NT2/D1 (cell line): ENCODE results near the gene ATP1A1.

Experiments
- DNase-seq: peaks from one replicate; pipeline ENCODE4 v3.0.0-alpha.2; 2011; ENCODE audit warnings: low read depth, low spot score
- H3K27me3 ChIP-seq: 2 replicates; pipeline ENCODE4 v1.6.0; 2011; ENCODE audit warnings: mild to moderate bottlenecking; ENCODE audit not compliant: insufficient read length, insufficient read depth
- H3K36me3 ChIP-seq: 2 replicates; pipeline ENCODE4 v1.6.1; 2011; ENCODE audit warnings: mild to moderate bottlenecking, low read length, mixed read lengths; ENCODE audit not compliant: insufficient read depth, insufficient read length
- H3K4me1 ChIP-seq: 2 replicates; pipeline ENCODE4 v1.5.1; 2011; ENCODE audit not compliant: insufficient read depth, insufficient read length
- H3K4me3 ChIP-seq: 2 replicates; pipeline ENCODE4 v1.5.1; 2011; ENCODE audit warnings: low read depth; ENCODE audit not compliant: insufficient read length
- H3K9ac ChIP-seq: 2 replicates; pipeline ENCODE4 v1.6.0; 2011; ENCODE audit warnings: low read depth; ENCODE audit not compliant: insufficient read length
- H3K9me3 ChIP-seq: 2 replicates; pipeline ENCODE4 v1.5.1; 2011; ENCODE audit warnings: mild to moderate bottlenecking, low read length; ENCODE audit not compliant: insufficient read depth
- SUZ12 ChIP-seq: IDR thresholded peaks from 2 replicates; pipeline ENCODE4 v1.6.1; 2011; ENCODE audit not compliant: insufficient read length, insufficient read depth; ENCODE audit errors: extremely low read depth
- YY1 ChIP-seq: IDR thresholded peaks from 2 replicates; pipeline ENCODE4 v1.6.1; 2011; ENCODE audit not compliant: insufficient read length, insufficient read depth
- ZNF274 ChIP-seq: IDR thresholded peaks from 2 replicates; pipeline ENCODE4 v1.6.1; 2011; ENCODE audit warnings: mild to moderate bottlenecking, low read depth, low read length

The ATP1A1 gene

GRCh38 chr1:116392717-116393404 is 19.8 kb downstream of the ATP1A1 start:
- TF ChIP-seq YY1 (no peak), SUZ12 (no peak), ZNF274 (no peak)
- Histone ChIP-seq H3K4me3 (no peak overlapping the region), H3K9ac (no peak overlapping the region), H3K9me3 (peaks cover 36% of the 10 kb centered on the region; the same call in 1 of the 2 replicates), H3K36me3 (peaks cover 100% of the 10 kb centered on the region), H3K4me1 (no peaks in the 10 kb centered on the region), H3K27me3 (no peaks in the 10 kb centered on the region)
- no peak for DNase-seq

- Histone ChIP-seq H3K27me3 (no peaks in the 10 kb centered on the region), H3K9me3 (peaks cover 26% of the 10 kb centered on the region; the same call in 1 of the 2 replicates), H3K4me3 (no peak overlapping the region), H3K4me1 (peaks cover 3% of the 10 kb centered on the region), H3K9ac (no peak overlapping the region), H3K36me3 (peaks cover 100% of the 10 kb centered on the region)
- no peak for TF ChIP-seq YY1
- no peak for TF ChIP-seq SUZ12
- TF ChIP-seq ZNF274, result no peak
- DNase-seq, result no peak
Measured at GRCh38 chr1:116393792-116394191, 20.7 kb downstream of the ATP1A1 start.

GRCh38 chr1:116394270-116394669 is 21.2 kb downstream of the ATP1A1 start:
- peaks cover 100% of the 10 kb centered on the region for H3K36me3 ChIP-seq
- H3K9ac ChIP-seq, result no peak overlapping the region
- no peak overlapping the region for H3K4me3 ChIP-seq
- no peaks in the 10 kb centered on the region for H3K27me3 ChIP-seq
- peaks cover 21% of the 10 kb centered on the region; the same call in 1 of the 2 replicates for H3K9me3 ChIP-seq
- no peak for DNase-seq
- H3K4me1 ChIP-seq, result peaks cover 3% of the 10 kb centered on the region
- no peak for TF ChIP-seq ZNF274
- no peak for TF ChIP-seq YY1
- no peak for TF ChIP-seq SUZ12

GRCh38 chr1:116396769-116397168 is 23.7 kb downstream of the ATP1A1 start:
- H3K27me3 ChIP-seq, result no peaks in the 10 kb centered on the region
- no peak for DNase-seq
- H3K9me3 ChIP-seq, result no peaks in the 10 kb centered on the region
- no peak overlapping the region for H3K4me3 ChIP-seq
- peaks cover 3% of the 10 kb centered on the region for H3K4me1 ChIP-seq
- no peak overlapping the region for H3K9ac ChIP-seq
- peaks cover 100% of the 10 kb centered on the region for H3K36me3 ChIP-seq
- TF ChIP-seq SUZ12 (no peak), ZNF274 (no peak), YY1 (no peak)

GRCh38 chr1:116397728-116398127 is 24.7 kb downstream of the ATP1A1 start:
- H3K4me3 ChIP-seq, result no peak overlapping the region
- DNase-seq, result no peak
- peaks cover 100% of the 10 kb centered on the region for H3K36me3 ChIP-seq
- no peaks in the 10 kb centered on the region for H3K9me3 ChIP-seq
- no peaks in the 10 kb centered on the region for H3K27me3 ChIP-seq
- peaks cover 3% of the 10 kb centered on the region for H3K4me1 ChIP-seq
- no peak overlapping the region for H3K9ac ChIP-seq
- TF ChIP-seq YY1, result no peak
- TF ChIP-seq SUZ12, result no peak
- TF ChIP-seq ZNF274, result no peak

- Histone ChIP-seq H3K4me1 (peaks cover 3% of the 10 kb centered on the region), H3K9ac (no peak overlapping the region), H3K36me3 (peaks cover 100% of the 10 kb centered on the region), H3K4me3 (no peak overlapping the region), H3K9me3 (no peaks in the 10 kb centered on the region), H3K27me3 (no peaks in the 10 kb centered on the region)
- no peak for DNase-seq
- TF ChIP-seq ZNF274 (no peak), YY1 (no peak), SUZ12 (no peak)
Measured at GRCh38 chr1:116400780-116401179, 27.7 kb downstream of the ATP1A1 start.

GRCh38 chr1:116401646-116402176 is 28.7 kb downstream of the ATP1A1 start:
- Histone ChIP-seq H3K9ac (no peak overlapping the region), H3K27me3 (no peaks in the 10 kb centered on the region), H3K4me1 (peaks cover 3% of the 10 kb centered on the region), H3K4me3 (no peak overlapping the region), H3K36me3 (peaks cover 100% of the 10 kb centered on the region), H3K9me3 (no peaks in the 10 kb centered on the region)
- no peak for DNase-seq
- TF ChIP-seq SUZ12 (no peak), YY1 (no peak), ZNF274 (no peak)
